Esophagus muscularis mucosa (tissue), 4 donors: ENCODE results near the gene ZNF441. TPM values are rescaled to one million over a fixed set of nuclear protein-coding genes. Genes with fewer than 3 reads are reported as not detected.

Experiments used
- DNase-seq: peaks from one replicate; pipeline ENCODE4 v3.0.0-alpha.2; 2017; ENCODE audit errors: extremely low spot score
- H3K27ac ChIP-seq, 4 donors: fragments of 200-600 bp; sonication (generic); replicated peaks in 1 of 4; 1 replicate in 3 of 4; 2 replicates in 1 of 4; pipeline ENCODE4 v1.5.1; 2016 to 2019; ENCODE audit warnings: mild to moderate bottlenecking in 1 of 4
- H3K27me3 ChIP-seq, 4 donors: fragments of 200-600 bp; sonication (generic); one replicate each; pipeline versions ENCODE4 v1.5.1 to v1.6.0; 2016 to 2019
- H3K36me3 ChIP-seq, 4 donors: fragments of 200-600 bp; sonication (generic); one replicate each; pipeline ENCODE4 v1.5.1; 2016 to 2019
- H3K4me1 ChIP-seq, 4 donors: fragments of 200-600 bp; sonication (generic); one replicate each; pipeline ENCODE4 v1.5.1; 2016 to 2019
- H3K4me3 ChIP-seq, 4 donors: fragments of 200-600 bp; sonication (generic); 1 replicate in 2 of 4; 2 replicates in 2 of 4; pipeline ENCODE4 v1.5.1; 2016 to 2019; ENCODE audit warnings: mild to moderate bottlenecking in 4 of 4, moderate library complexity in 1 of 4
- H3K9me3 ChIP-seq, 4 donors: fragments of 200-600 bp; sonication (generic); 1 replicate in 3 of 4; 2 replicates in 1 of 4; pipeline ENCODE4 v1.5.1; 2016 to 2019
- EP300 ChIP-seq: sonication (generic); formaldehyde crosslinking; IDR thresholded peaks from one replicate; pipeline ENCODE4 v1.6.1; 2017; ENCODE audit warnings: antibody characterized with exemption
- POLR2A ChIP-seq: fragments of 450-650 bp; IDR thresholded peaks from one replicate; pipeline ENCODE4 v1.6.1; 2017; ENCODE audit warnings: antibody characterized with exemption, moderate library complexity, mild to moderate bottlenecking, low read depth
- POLR2AphosphoS5 ChIP-seq, 2 donors: sonication (generic); formaldehyde crosslinking; IDR thresholded peaks; one replicate each; pipeline ENCODE4 v1.6.1; 2017; ENCODE audit warnings: antibody characterized with exemption in 2 of 2
- WGBS: methylation state at CpG from one replicate; pipeline ENCODE4 v1.1.5; 2018; 5-methylcytosine and 5-hydroxymethylcytosine counted together
- intact Hi-C: fragments of 100-400 bp; cut with DNase I; formaldehyde crosslinking; loops from one replicate; pipeline ENCODE4 v1.15.1; 2023
- total RNA-seq, 4 donors: library from RNA; depleted of rRNA; stranded (reverse); fragments of >200 nt; gene quantifications; one replicate each; pipeline versions ENCODE4 v1.1.0 to v1.2.1, GENCODE V29; 2016
- TF ChIP-seq, protein P1 (sequence below), 3 experiments: fragments of 200-600 bp in 2 of 3; fragments of 450-650 bp in 1 of 3; sonication (generic) in 2 of 3; IDR thresholded peaks; one replicate each; pipeline ENCODE4 v1.5.1; 2017 to 2019; ENCODE audit warnings: antibody characterized with exemption in 3 of 3, mild to moderate bottlenecking in 2 of 3, moderate library complexity in 1 of 3

Gene ZNF441
- total RNA-seq, result 1 to 10 TPM; 5.6 to 7.9 (median 6.5) TPM

- peak within 1 kb of the TSS; percentile 73 to 78 (median 74) for H3K4me3 ChIP-seq
- intact Hi-C loops, result loop anchor here (2.0 kb wide), 2 partner anchors 28 to 74 kb away; partner anchors contain the start of gene ZNF823
- no peaks in the 10 kb centered on the region for H3K9me3 ChIP-seq
- peaks cover 18 to 24% (median 20%) of the 10 kb centered on the region in 4 donors for H3K4me1 ChIP-seq
- DNase-seq, result peak; percentile 100
- TF ChIP-seq POLR2AphosphoS5 (IDR thresholded peaks at IDR 0.05), result peak; percentile 83 to 89
- TF ChIP-seq EP300, result no peak
- TF ChIP-seq POLR2A, result peak; percentile 33
- peak within 1 kb of the TSS; percentile 89 to 96 (median 92) for H3K27ac ChIP-seq
- H3K27me3 ChIP-seq, result no peaks in the 10 kb centered on the region
- H3K36me3 ChIP-seq, result peaks cover 0 to 3% (median 0%) of the 10 kb centered on the region in 4 donors
- WGBS, result 1% methylated on average over 36 of the region's 61 CpGs
These were observed at the start of gene ZNF441 for GRCh38 chr19:11766597-11767591. Gene ZNF441, plus strand, starts transcription at chr19:11767000. Its CDS starts 194 bp downstream, at chr19:11767194.

DNA sequence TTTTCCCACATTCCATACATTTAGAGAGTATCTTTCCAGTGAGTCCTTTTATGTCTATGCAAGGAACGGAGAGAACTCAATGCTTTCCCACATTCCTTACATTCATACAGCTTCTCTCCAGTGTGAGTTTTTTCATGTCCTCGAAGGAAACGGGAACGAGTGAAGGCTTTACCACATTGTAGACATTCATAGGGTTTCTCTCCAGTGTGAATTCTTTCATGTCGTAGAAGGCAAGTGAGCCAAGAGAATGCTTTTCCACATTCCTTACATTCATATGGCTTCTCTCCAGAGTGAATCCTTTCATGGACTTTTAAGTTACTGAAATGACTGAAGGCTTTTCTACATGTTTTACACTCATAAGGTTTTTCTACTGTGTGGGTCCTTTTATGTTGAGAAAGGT is 45.1 kb upstream of the ZNF441 start:
- WGBS, result 65% methylated on average over 5 of the region's 5 CpGs
- DNase-seq, result no peak
- Histone ChIP-seq H3K4me1 (peaks cover 0 to 13% (median 3%) of the 10 kb centered on the region in 4 donors), H3K36me3 (peaks cover 14 to 51% (median 46%) of the 10 kb centered on the region in 4 donors), H3K4me3 (no peak overlapping the region), H3K9me3 (peaks cover 0 to 17% (median 8%) of the 10 kb centered on the region in 4 donors), H3K27ac (peak overlapping the region in 2 of 4 donors; percentile 5 to 30), H3K27me3 (no peaks in the 10 kb centered on the region)
- TF ChIP-seq POLR2AphosphoS5 (IDR thresholded peaks at IDR 0.05) (no peak), POLR2A (no peak), EP300 (no peak)
- TF ChIP-seq, protein P1, sequence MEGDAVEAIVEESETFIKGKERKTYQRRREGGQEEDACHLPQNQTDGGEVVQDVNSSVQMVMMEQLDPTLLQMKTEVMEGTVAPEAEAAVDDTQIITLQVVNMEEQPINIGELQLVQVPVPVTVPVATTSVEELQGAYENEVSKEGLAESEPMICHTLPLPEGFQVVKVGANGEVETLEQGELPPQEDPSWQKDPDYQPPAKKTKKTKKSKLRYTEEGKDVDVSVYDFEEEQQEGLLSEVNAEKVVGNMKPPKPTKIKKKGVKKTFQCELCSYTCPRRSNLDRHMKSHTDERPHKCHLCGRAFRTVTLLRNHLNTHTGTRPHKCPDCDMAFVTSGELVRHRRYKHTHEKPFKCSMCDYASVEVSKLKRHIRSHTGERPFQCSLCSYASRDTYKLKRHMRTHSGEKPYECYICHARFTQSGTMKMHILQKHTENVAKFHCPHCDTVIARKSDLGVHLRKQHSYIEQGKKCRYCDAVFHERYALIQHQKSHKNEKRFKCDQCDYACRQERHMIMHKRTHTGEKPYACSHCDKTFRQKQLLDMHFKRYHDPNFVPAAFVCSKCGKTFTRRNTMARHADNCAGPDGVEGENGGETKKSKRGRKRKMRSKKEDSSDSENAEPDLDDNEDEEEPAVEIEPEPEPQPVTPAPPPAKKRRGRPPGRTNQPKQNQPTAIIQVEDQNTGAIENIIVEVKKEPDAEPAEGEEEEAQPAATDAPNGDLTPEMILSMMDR (IDR thresholded peaks at IDR 0.05), result no peak
- intact Hi-C loops, result no loop called here

- DNase-seq, result no peak
- intact Hi-C loops, result no loop called here
- WGBS, result 96% methylated on average over 10 of the region's 10 CpGs
- no peaks in the 10 kb centered on the region for H3K27me3 ChIP-seq
- H3K4me1 ChIP-seq, result peaks cover 0 to 13% (median 3%) of the 10 kb centered on the region in 4 donors
- H3K4me3 ChIP-seq, result no peak overlapping the region
- peaks cover 0 to 17% (median 8%) of the 10 kb centered on the region in 4 donors for H3K9me3 ChIP-seq
- no peak overlapping the region for H3K27ac ChIP-seq
- TF ChIP-seq EP300 (no peak), POLR2AphosphoS5 (IDR thresholded peaks at IDR 0.05) (no peak), POLR2A (no peak)
- TF ChIP-seq, protein P1 (IDR thresholded peaks at IDR 0.05), result no peak
- peaks cover 14 to 51% (median 46%) of the 10 kb centered on the region in 4 donors for H3K36me3 ChIP-seq
These were observed 44.4 kb upstream of the ZNF441 start for GRCh38 chr19:11722414-11722813.

DNA sequence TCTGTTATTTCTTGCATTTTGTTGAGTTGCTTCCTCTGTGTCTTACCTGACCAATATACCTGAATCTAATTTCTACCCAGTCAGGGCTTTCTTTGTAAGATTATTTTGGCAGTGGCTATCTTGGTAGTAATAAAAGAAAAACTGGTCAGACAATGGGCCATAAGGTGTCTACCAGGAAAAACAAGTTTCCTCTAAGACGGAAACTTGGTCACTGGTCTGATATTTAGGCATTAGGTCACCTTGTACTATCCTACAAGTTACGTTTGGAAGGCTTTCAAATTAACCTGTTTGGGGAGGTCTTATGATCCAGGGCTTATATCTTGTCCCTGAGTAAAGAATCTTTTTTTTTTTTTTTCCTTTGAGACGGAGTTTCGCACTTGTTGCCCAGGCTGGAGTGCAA is 37.2 kb upstream of the ZNF441 start:
- TF ChIP-seq EP300 (no peak), POLR2AphosphoS5 (IDR thresholded peaks at IDR 0.05) (no peak), POLR2A (no peak)
- TF ChIP-seq, protein P1 (IDR thresholded peaks at IDR 0.05), result no peak
- 88% methylated on average over 4 of the region's 4 CpGs for WGBS
- no peaks in the 10 kb centered on the region for H3K4me1 ChIP-seq
- no peaks in the 10 kb centered on the region for H3K27me3 ChIP-seq
- peaks cover 0 to 18% (median 9%) of the 10 kb centered on the region in 4 donors for H3K36me3 ChIP-seq
- no peak overlapping the region for H3K4me3 ChIP-seq
- intact Hi-C loops, result no loop called here
- no peaks in the 10 kb centered on the region for H3K9me3 ChIP-seq
- H3K27ac ChIP-seq, result no peak overlapping the region
- DNase-seq, result no peak

DNA sequence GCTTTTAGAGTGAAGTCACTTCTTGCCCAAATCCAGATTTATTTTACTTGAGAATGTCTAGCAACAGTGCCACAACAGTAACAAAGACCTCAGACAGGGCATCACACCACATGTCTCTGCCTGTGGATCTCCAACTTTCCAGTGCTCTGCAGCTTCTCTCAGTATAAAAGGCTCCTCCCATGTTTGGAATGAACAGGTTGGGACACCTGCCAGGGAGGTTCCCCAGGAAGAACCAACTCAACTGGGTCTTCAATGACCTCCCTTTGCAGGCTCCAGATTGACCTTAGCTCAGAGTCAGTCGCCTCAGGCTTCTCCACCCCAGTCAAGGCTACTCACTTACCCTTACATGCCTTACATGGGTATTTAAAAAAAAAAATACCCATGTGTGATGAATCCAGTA is 31.4 kb upstream of the ZNF441 start:
- no peak overlapping the region for H3K27ac ChIP-seq
- WGBS, result 100% methylated on average over 1 of the region's 1 CpG
- intact Hi-C loops, result loop anchor here (5.0 kb wide), 1 partner anchor 38 kb away; no protein-coding TSS in a partner anchor
- H3K4me1 ChIP-seq, result peaks cover 10 to 27% (median 23%) of the 10 kb centered on the region in 4 donors
- peaks cover 0 to 8% (median 0%) of the 10 kb centered on the region in 4 donors for H3K36me3 ChIP-seq
- TF ChIP-seq POLR2A, result no peak
- no peak for TF ChIP-seq EP300
- TF ChIP-seq, protein P1 (IDR thresholded peaks at IDR 0.05), result no peak
- no peak for TF ChIP-seq POLR2AphosphoS5 (IDR thresholded peaks at IDR 0.05)
- DNase-seq, result no peak
- no peak overlapping the region for H3K4me3 ChIP-seq
- H3K9me3 ChIP-seq, result no peaks in the 10 kb centered on the region
- H3K27me3 ChIP-seq, result no peaks in the 10 kb centered on the region
